MM.1S (cell line): Measurements from ENCODE around the gene LDLRAD3.

Experiments
- EZH2phosphoT487 ChIP-seq: fragments of 300-600 bp; sonication (generic); IDR thresholded peaks from 2 replicates; pipeline ENCODE4 v1.6.1; 2018; ENCODE audit warnings: antibody characterized with exemption, low read length
- TF ChIP-seq, protein P1 (sequence below): fragments of 300-600 bp; sonication (generic); IDR thresholded peaks from 2 replicates; pipeline ENCODE4 v1.5.1; 2016; ENCODE audit warnings: antibody characterized with exemption, low read length, mixed read lengths

GRCh38 chr11:35990170-35990569 is 46.3 kb downstream of the LDLRAD3 start:
- TF ChIP-seq, protein P1, sequence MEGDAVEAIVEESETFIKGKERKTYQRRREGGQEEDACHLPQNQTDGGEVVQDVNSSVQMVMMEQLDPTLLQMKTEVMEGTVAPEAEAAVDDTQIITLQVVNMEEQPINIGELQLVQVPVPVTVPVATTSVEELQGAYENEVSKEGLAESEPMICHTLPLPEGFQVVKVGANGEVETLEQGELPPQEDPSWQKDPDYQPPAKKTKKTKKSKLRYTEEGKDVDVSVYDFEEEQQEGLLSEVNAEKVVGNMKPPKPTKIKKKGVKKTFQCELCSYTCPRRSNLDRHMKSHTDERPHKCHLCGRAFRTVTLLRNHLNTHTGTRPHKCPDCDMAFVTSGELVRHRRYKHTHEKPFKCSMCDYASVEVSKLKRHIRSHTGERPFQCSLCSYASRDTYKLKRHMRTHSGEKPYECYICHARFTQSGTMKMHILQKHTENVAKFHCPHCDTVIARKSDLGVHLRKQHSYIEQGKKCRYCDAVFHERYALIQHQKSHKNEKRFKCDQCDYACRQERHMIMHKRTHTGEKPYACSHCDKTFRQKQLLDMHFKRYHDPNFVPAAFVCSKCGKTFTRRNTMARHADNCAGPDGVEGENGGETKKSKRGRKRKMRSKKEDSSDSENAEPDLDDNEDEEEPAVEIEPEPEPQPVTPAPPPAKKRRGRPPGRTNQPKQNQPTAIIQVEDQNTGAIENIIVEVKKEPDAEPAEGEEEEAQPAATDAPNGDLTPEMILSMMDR, result no peak
- TF ChIP-seq EZH2phosphoT487, result no peak
